Measurements from ENCODE around the gene KIAA1191. TPM values are rescaled to one million over a fixed set of nuclear protein-coding genes. Genes with fewer than 3 reads are reported as not detected.

Gene KIAA1191
- total RNA-seq, 2 experiments from 2014 or later = 33.3 to 41.2 TPM

DNA sequence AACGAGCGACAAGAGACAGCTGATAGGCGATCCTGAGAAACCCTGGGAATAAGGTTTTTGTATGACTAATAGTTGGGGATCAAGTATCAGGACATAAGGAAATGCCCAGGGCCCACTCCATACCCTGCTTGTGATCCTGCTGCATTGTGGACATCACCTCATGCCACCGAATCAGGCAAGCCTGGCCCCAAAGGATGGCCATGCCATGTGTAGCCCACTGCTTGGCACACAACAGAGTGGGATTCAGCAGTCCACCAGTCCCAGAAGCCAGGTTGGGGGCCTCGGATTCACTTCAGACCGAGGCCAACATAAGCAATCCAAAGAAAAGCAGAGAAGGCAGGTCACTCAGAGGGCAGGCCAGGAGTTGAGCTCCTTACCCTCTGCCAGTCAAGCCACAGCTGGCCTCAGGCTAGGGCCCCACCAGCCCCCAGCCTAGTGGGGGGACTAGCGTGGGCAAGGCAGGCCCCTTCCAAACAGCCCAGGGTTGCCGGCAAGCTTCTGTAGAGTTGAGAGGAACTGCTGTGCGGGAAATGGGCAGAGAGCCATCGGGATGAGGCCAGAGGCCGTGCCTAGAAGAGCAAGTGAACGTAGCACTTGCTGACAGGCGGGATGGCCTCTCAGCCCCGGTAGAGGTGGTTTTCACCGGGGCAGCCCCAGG, 21.8 kb upstream of the KIAA1191 start:
- Histone ChIP-seq H3K4me2 (ENCODE audit: low read length) (no peak overlapping the region), H3K36me3 (ENCODE audit: insufficient read depth, low read length) (peaks cover 93% of the 10 kb centered on the region), H3K27ac (ENCODE audit: low read depth, low read length, poor library complexity, severe bottlenecking) (no peak overlapping the region), H3K79me2 (ENCODE audit: insufficient read depth, low read depth, low read length) (peaks cover 36% of the 10 kb centered on the region), H3K9me3 (ENCODE audit: low read length) (no peaks in the 10 kb centered on the region), H3K4me3 (ENCODE audit: low read depth, low read length, poor library complexity, severe bottlenecking) (no peak overlapping the region), H3K9me2 (ENCODE audit: insufficient read depth, low read length) (no peaks in the 10 kb centered on the region), H3K4me1 (ENCODE audit: insufficient read depth, low read length, poor library complexity, severe bottlenecking) (peaks cover 20% of the 10 kb centered on the region), H4K20me1 (ENCODE audit: insufficient read depth, low read length) (peaks cover 23% of the 10 kb centered on the region), H2AFZ (ENCODE audit: low read length) (no peak overlapping the region)
- CTCF ChIA-PET (ENCODE audit: unreplicated experiment) = interaction anchor here (0.5 kb wide), 1 partner anchor 21 kb away, joined by 9 read pairs; no protein-coding TSS in a partner anchor
- intact Hi-C loops (cut with micrococcal nuclease; ENCODE audit: unreplicated experiment) = loop anchor here (10.0 kb wide), 1 partner anchor 149 kb away; the partner anchor contains the start of gene SIMC1
- POLR2A ChIA-PET = interaction anchor here (1.1 kb wide), 1 partner anchor 21 kb away, joined by 3 read pairs; no protein-coding TSS in a partner anchor
- no TSS peak for BruUV-seq (replicated peaks)
- TF ChIP-seq, protein P1, sequence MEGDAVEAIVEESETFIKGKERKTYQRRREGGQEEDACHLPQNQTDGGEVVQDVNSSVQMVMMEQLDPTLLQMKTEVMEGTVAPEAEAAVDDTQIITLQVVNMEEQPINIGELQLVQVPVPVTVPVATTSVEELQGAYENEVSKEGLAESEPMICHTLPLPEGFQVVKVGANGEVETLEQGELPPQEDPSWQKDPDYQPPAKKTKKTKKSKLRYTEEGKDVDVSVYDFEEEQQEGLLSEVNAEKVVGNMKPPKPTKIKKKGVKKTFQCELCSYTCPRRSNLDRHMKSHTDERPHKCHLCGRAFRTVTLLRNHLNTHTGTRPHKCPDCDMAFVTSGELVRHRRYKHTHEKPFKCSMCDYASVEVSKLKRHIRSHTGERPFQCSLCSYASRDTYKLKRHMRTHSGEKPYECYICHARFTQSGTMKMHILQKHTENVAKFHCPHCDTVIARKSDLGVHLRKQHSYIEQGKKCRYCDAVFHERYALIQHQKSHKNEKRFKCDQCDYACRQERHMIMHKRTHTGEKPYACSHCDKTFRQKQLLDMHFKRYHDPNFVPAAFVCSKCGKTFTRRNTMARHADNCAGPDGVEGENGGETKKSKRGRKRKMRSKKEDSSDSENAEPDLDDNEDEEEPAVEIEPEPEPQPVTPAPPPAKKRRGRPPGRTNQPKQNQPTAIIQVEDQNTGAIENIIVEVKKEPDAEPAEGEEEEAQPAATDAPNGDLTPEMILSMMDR (conservative IDR thresholded peaks at IDR 0.05; ENCODE audit: low read length) = no peak
- no peak for TF ChIP-seq EZH2phosphoT487 (IDR thresholded peaks at IDR 0.05; ENCODE audit: borderline replicate concordance, low read depth, low read length)
- no peak for DNase-seq (ENCODE audit: low spot score)

DNA sequence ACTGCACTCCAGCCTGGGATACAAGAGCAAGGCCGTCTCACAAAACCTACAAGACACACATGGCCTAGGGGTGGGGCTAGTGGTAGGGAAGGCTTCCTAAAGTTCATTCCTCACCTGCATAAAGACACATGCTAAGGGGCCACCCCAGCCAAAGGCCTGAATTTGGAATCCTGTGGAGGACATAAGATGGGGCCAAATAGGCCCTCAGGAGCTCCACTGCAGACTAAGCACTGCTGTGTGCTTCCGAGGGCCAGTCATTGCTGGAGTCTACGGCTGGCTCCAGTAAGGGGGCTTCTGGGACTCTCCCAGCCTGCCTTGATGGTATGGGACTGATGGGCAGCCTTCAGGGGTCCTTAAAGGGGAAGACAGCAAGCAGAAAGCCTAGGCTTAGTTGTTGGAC, 21.2 kb upstream of the KIAA1191 start:
- no peaks in the 10 kb centered on the region for H3K9me3 ChIP-seq (ENCODE audit: low read length)
- ChIA-PET CTCF (ENCODE audit: unreplicated experiment) (interaction anchor here (0.5 kb wide), 1 partner anchor 21 kb away, joined by 9 read pairs; no protein-coding TSS in a partner anchor), POLR2A (interaction anchor here (1.1 kb wide), 1 partner anchor 21 kb away, joined by 3 read pairs; no protein-coding TSS in a partner anchor)
- BruUV-seq (replicated peaks) = no TSS peak
- peaks cover 90% of the 10 kb centered on the region for H3K36me3 ChIP-seq (ENCODE audit: insufficient read depth, low read length)
- no peaks in the 10 kb centered on the region for H3K9me2 ChIP-seq (ENCODE audit: insufficient read depth, low read length)
- DNase-seq (ENCODE audit: low spot score) = no peak
- H4K20me1 ChIP-seq (ENCODE audit: insufficient read depth, low read length) = peaks cover 23% of the 10 kb centered on the region
- H3K4me3 ChIP-seq (ENCODE audit: low read depth, low read length, poor library complexity, severe bottlenecking) = no peak overlapping the region
- peaks cover 29% of the 10 kb centered on the region for H3K79me2 ChIP-seq (ENCODE audit: insufficient read depth, low read depth, low read length)
- H3K27ac ChIP-seq (ENCODE audit: low read depth, low read length, poor library complexity, severe bottlenecking) = no peak overlapping the region
- H3K4me2 ChIP-seq (ENCODE audit: low read length) = no peak overlapping the region
- TF ChIP-seq, protein P1 (conservative IDR thresholded peaks at IDR 0.05; ENCODE audit: low read length) = no peak
- TF ChIP-seq EZH2phosphoT487 (IDR thresholded peaks at IDR 0.05; ENCODE audit: borderline replicate concordance, low read depth, low read length) = no peak
- intact Hi-C loops (cut with micrococcal nuclease; ENCODE audit: unreplicated experiment) = loop anchor here (10.0 kb wide), 1 partner anchor 148 kb away; the partner anchor contains the start of gene SIMC1
- H2AFZ ChIP-seq (ENCODE audit: low read length) = no peak overlapping the region
- H3K4me1 ChIP-seq (ENCODE audit: insufficient read depth, low read length, poor library complexity, severe bottlenecking) = peaks cover 20% of the 10 kb centered on the region

GRCh38 chr5:176381979-176382378, 20.4 kb upstream of the KIAA1191 start:
- H3K4me2 ChIP-seq (ENCODE audit: low read length) = no peak overlapping the region
- no peaks in the 10 kb centered on the region for H3K9me3 ChIP-seq (ENCODE audit: low read length)
- peaks cover 83% of the 10 kb centered on the region for H3K36me3 ChIP-seq (ENCODE audit: insufficient read depth, low read length)
- H3K9me2 ChIP-seq (ENCODE audit: insufficient read depth, low read length) = no peaks in the 10 kb centered on the region
- H3K27ac ChIP-seq (ENCODE audit: low read depth, low read length, poor library complexity, severe bottlenecking) = no peak overlapping the region
- TF ChIP-seq EZH2phosphoT487 (IDR thresholded peaks at IDR 0.05; ENCODE audit: borderline replicate concordance, low read depth, low read length) = no peak
- TF ChIP-seq, protein P1 (conservative IDR thresholded peaks at IDR 0.05; ENCODE audit: low read length) = no peak
- ChIA-PET POLR2A (interaction anchor here (0.9 kb wide), 1 partner anchor 20 kb away, joined by 4 read pairs; no protein-coding TSS in a partner anchor), CTCF (ENCODE audit: unreplicated experiment) (no interaction called here)
- H2AFZ ChIP-seq (ENCODE audit: low read length) = no peak overlapping the region
- peaks cover 22% of the 10 kb centered on the region for H3K79me2 ChIP-seq (ENCODE audit: insufficient read depth, low read depth, low read length)
- intact Hi-C loops (cut with micrococcal nuclease; ENCODE audit: unreplicated experiment) = loop anchor here (10.0 kb wide), 1 partner anchor 147 kb away; the partner anchor contains the start of gene SIMC1
- peaks cover 18% of the 10 kb centered on the region for H4K20me1 ChIP-seq (ENCODE audit: insufficient read depth, low read length)
- DNase-seq (ENCODE audit: low spot score) = no peak
- no peak overlapping the region for H3K4me3 ChIP-seq (ENCODE audit: low read depth, low read length, poor library complexity, severe bottlenecking)
- H3K4me1 ChIP-seq (ENCODE audit: insufficient read depth, low read length, poor library complexity, severe bottlenecking) = peaks cover 16% of the 10 kb centered on the region
- BruUV-seq (replicated peaks) = no TSS peak
